PFSK-1 (cell line): ENCODE data around the gene BCAS3.

ENCODE experiments used
- FOXP2 ChIP-seq: optimal IDR thresholded peaks from 2 replicates; pipeline ENCODE3; 2011; ENCODE audit warnings: borderline replicate concordance, control low read depth, inconsistent platforms; ENCODE audit not compliant: insufficient read depth; ENCODE audit errors: extremely low read length, extremely low read depth
- POLR2AphosphoS5 ChIP-seq: IDR thresholded peaks from 2 replicates; pipeline ENCODE4 v1.6.1; 2012; ENCODE audit warnings: low read depth, mild to moderate bottlenecking, control low read depth, low read length, moderate library complexity
- SIN3A ChIP-seq: IDR thresholded peaks from 2 replicates; pipeline ENCODE4 v1.6.1; 2012; ENCODE audit warnings: mild to moderate bottlenecking, low read length, moderate library complexity, borderline replicate concordance; ENCODE audit not compliant: insufficient read depth
- TF ChIP-seq, protein P1 (sequence below), 2 experiments: IDR thresholded peaks; 2 replicates each; pipeline versions ENCODE4 v1.6.1 to v1.8.0; 2011 to 2012; ENCODE audit warnings: low read depth in 2 of 2, low read length in 2 of 2, control low read depth in 1 of 2, inconsistent platforms in 1 of 2, mild to moderate bottlenecking in 1 of 2, moderate library complexity in 1 of 2; ENCODE audit not compliant: insufficient read depth in 1 of 2

DNA sequence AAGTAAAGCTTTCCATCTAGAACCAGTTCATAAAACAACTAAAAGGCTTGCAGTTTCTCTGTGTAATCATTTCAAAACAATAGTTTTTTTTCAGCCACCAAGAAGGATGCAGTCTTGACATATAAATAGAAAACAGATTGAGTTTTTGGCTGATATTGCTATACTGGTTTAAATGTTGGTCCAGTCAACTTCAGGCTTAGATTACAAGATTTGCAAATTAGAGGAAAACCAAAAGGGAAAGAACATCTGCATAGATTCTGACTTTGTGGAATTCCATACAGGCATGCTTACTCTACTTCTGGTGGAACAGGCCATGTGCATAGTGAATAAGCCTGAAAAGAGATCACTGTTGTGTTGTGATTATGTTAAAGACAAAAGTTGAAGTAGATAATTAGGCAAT is 150.3 kb downstream of the BCAS3 start:
- TF ChIP-seq SIN3A (no peak), POLR2AphosphoS5 (no peak), FOXP2 (no peak)
- TF ChIP-seq, protein P1, sequence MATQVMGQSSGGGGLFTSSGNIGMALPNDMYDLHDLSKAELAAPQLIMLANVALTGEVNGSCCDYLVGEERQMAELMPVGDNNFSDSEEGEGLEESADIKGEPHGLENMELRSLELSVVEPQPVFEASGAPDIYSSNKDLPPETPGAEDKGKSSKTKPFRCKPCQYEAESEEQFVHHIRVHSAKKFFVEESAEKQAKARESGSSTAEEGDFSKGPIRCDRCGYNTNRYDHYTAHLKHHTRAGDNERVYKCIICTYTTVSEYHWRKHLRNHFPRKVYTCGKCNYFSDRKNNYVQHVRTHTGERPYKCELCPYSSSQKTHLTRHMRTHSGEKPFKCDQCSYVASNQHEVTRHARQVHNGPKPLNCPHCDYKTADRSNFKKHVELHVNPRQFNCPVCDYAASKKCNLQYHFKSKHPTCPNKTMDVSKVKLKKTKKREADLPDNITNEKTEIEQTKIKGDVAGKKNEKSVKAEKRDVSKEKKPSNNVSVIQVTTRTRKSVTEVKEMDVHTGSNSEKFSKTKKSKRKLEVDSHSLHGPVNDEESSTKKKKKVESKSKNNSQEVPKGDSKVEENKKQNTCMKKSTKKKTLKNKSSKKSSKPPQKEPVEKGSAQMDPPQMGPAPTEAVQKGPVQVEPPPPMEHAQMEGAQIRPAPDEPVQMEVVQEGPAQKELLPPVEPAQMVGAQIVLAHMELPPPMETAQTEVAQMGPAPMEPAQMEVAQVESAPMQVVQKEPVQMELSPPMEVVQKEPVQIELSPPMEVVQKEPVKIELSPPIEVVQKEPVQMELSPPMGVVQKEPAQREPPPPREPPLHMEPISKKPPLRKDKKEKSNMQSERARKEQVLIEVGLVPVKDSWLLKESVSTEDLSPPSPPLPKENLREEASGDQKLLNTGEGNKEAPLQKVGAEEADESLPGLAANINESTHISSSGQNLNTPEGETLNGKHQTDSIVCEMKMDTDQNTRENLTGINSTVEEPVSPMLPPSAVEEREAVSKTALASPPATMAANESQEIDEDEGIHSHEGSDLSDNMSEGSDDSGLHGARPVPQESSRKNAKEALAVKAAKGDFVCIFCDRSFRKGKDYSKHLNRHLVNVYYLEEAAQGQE (IDR thresholded peaks at IDR 0.05; ENCODE audit: insufficient read depth in 1 of 2, low read depth in 2 of 2, low read length in 2 of 2), result no peak
